ENCODE results near the gene MASP1. TPM values are rescaled to one million over a fixed set of nuclear protein-coding genes. Genes with fewer than 3 reads are reported as not detected.

Gene MASP1
- total and polyA plus RNA-seq, 2 of the 4 experiments (the other 2 are of a cell fraction): 13.1 to 16.2 TPM

DNA sequence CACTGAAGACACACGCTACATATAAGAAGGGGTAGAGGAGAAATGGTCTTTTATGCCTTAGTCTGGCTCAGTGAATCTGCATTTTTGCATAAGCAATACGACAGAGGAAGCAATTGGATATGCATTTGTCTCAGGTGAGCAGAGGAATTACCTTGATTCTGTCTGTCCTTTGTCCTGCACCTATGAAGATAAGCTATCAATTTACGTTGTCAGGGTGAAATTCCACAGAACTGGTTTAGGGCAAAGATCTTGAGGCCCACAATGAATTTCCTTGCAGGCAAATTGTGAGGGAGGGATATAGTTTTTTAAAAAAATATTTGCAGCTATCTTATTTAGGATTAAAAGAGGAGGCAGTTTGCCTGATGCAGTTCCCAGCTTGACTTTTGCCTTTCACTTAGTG lies 31.6 kb upstream of the MASP1 start:
- Histone ChIP-seq H3K4me1 (ENCODE audit: control insufficient read depth, insufficient read depth, low read length) (peaks cover 2% of the 10 kb centered on the region; the same call in 1 of the 2 replicates), H2BK20ac (ENCODE audit: low read depth, low read length) (no peak overlapping the region), H4K91ac (ENCODE audit: insufficient read depth, low read depth, low read length) (no peak overlapping the region), H2AK9ac (replicated peaks; ENCODE audit: low read depth, low read length, poor library complexity) (no peak overlapping the region), H3K4me3 (ENCODE audit: insufficient read depth, low read depth, low read length) (no peak overlapping the region), H2BK15ac (ENCODE audit: low read depth, low read length) (no peak overlapping the region), H2BK5ac (ENCODE audit: low read depth, low read length, poor library complexity, severe bottlenecking) (no peak overlapping the region), H3K23ac (ENCODE audit: low read depth, low read length) (no peak overlapping the region), H4K5ac (ENCODE audit: low read depth, low read length) (no peak overlapping the region), H3K36me3 (ENCODE audit: control insufficient read depth, insufficient read depth, low read length) (no peaks in the 10 kb centered on the region), H3K27me3 (ENCODE audit: control insufficient read depth, insufficient read depth, low read length) (peaks cover 17% of the 10 kb centered on the region), H3K79me1 (ENCODE audit: low read depth in 1 of 2, low read length in 2 of 2) (no peaks in the 10 kb centered on the region), H3K9ac (ENCODE audit: low read depth, low read length) (no peak overlapping the region), H3K9me3 (ENCODE audit: control insufficient read depth, insufficient read depth, low read length) (no peaks in the 10 kb centered on the region), H3K9me1 (ENCODE audit: insufficient read depth, low read length) (no peaks in the 10 kb centered on the region), H2AFZ (replicated peaks; ENCODE audit: low read length, poor library complexity) (no peak overlapping the region), H3K14ac (replicated peaks; ENCODE audit: low read depth, low read length) (no peak overlapping the region), H4K8ac (ENCODE audit: low read depth in 2 of 2, low read length in 2 of 2) (no peak overlapping the region), H3K56ac (ENCODE audit: extremely low read depth, insufficient read depth, low read length) (no peak overlapping the region), H4K20me1 (ENCODE audit: insufficient read depth, low read length) (no peaks in the 10 kb centered on the region), H3K4me2 (ENCODE audit: low read depth, low read length) (no peak overlapping the region), H2AK5ac (ENCODE audit: low read depth, low read length) (no peak overlapping the region), H3K27ac (ENCODE audit: insufficient read depth, low read length) (no peak overlapping the region), H3K4ac (ENCODE audit: low read depth, low read length) (no peak overlapping the region), H2BK120ac (ENCODE audit: low read depth, low read length) (no peak overlapping the region), H3K18ac (ENCODE audit: low read depth, low read length) (no peak overlapping the region)
- TF ChIP-seq FOS (IDR thresholded peaks at IDR 0.05; ENCODE audit: low read depth, low read length) (no peak), MXI1 (IDR thresholded peaks at IDR 0.05; ENCODE audit: borderline replicate concordance, low read depth, low read length) (no peak)
- no TSS peak for BruUV-seq (replicated peaks)
- CTCF ChIA-PET: interaction anchor here (8.6 kb wide), 1 partner anchor 356 kb away, joined by 168 read pairs; no protein-coding TSS in a partner anchor
- in situ Hi-C loops (cut with MboI; ENCODE audit: low sequenced_read_pairs): no loop called here
- POLR2A ChIA-PET (ENCODE audit: unreplicated experiment): no interaction called here
- dilution Hi-C loops (cut with HindIII; ENCODE audit: low sequenced_read_pairs, unreplicated experiment): loop anchor here (25.0 kb wide), 1 partner anchor 364 kb away; no protein-coding TSS in a partner anchor
- ATAC-seq (ENCODE audit: low read depth): no peak
- 33% methylated on average over 1 of the region's 3 CpGs; no CpG with 5 or more reads in 1 of the 2 experiments for WGBS, 2 experiments (ENCODE audit: extremely low coverage in 2 of 2, insufficient read length in 1 of 2)
- no peak for DNase-seq
- intact Hi-C loops (cut with micrococcal nuclease): no loop called here

All from IMR-90 (cell line).